ENCODE results near the gene RETREG3. TPM values are rescaled to one million over a fixed set of nuclear protein-coding genes. Genes with fewer than 3 reads are reported as not detected.

The RETREG3 gene
- total and polyA plus RNA-seq, 2 of the 13 experiments (the other 11 are each of a cell fraction or from before 2014, with no cell fraction given) = 47.0 to 55.8 TPM

- TF ChIP-seq ZNF142 (CRISPR knock-in tag; IDR thresholded peaks at IDR 0.05) (peak; percentile 72; the same call in 1 of the 2 replicates), ZNF607 (CRISPR knock-in tag; IDR thresholded peaks at IDR 0.05; ENCODE audit: borderline replicate concordance) (peak; percentile 66), TOE1 (CRISPR knock-in tag; IDR thresholded peaks at IDR 0.05) (no peak; the same call in 1 of the 2 replicates), AHR (CRISPR knock-in tag; IDR thresholded peaks at IDR 0.05) (peak; percentile 87; the same call in 1 of the 2 replicates), SMC3 (IDR thresholded peaks at IDR 0.05; ENCODE audit: low read length) (no peak), PRDM15 (CRISPR knock-in tag; IDR thresholded peaks at IDR 0.05) (no peak; the same call in 1 of the 2 replicates), NR2F1 (CRISPR knock-in tag; IDR thresholded peaks at IDR 0.05) (no peak), TERF1 (CRISPR knock-in tag; IDR thresholded peaks at IDR 0.05) (no peak), ZNF7 (CRISPR knock-in tag; IDR thresholded peaks at IDR 0.05) (no peak), ZHX2 (IDR thresholded peaks at IDR 0.05; ENCODE audit: low read depth) (peak; percentile 91), ZHX2 (CRISPR knock-in tag; IDR thresholded peaks at IDR 0.05; ENCODE audit: borderline replicate concordance) (no peak)
Measured at GRCh38 chr17:42554250-42555121, 54.7 kb downstream of the RETREG3 start (continued).

Data from HepG2 (cell line).